HepG2 (cell line): ENCODE data around the gene PRRT2.
"Not testable (repeated sequence)": the region's sequence is repeated elsewhere in the genome, so short reads cannot be mapped to it uniquely, and the experiment has no call there.

Experiments
- BATF2 ChIP-seq: sonication (generic); formaldehyde crosslinking; IDR thresholded peaks from 2 replicates; pipeline ENCODE4 v1.8.0; 2022; ENCODE audit warnings: mild to moderate bottlenecking, missing genetic modification reagents, moderate library complexity
- CTCF ChIP-seq: sonication (generic); formaldehyde crosslinking; IDR thresholded peaks from 2 replicates; pipeline ENCODE4 v1.5.0; 2020; ENCODE audit warnings: mild to moderate bottlenecking, missing genetic modification reagents, moderate library complexity
- E2F2 ChIP-seq: sonication (generic); formaldehyde crosslinking; IDR thresholded peaks from 2 replicates; pipeline ENCODE4 v1.4.0; 2020; ENCODE audit warnings: missing genetic modification reagents, borderline replicate concordance
- FOXJ3 ChIP-seq: sonication (generic); formaldehyde crosslinking; IDR thresholded peaks from 2 replicates; pipeline ENCODE4 v1.4.0; 2020; ENCODE audit warnings: missing genetic modification reagents, mild to moderate bottlenecking, borderline replicate concordance
- GTF2F1 ChIP-seq: fragments of 150-350 bp; IDR thresholded peaks from 2 replicates; pipeline ENCODE4 v1.6.1; 2014; ENCODE audit warnings: low read length
- HBP1 ChIP-seq: IDR thresholded peaks from 2 replicates; pipeline ENCODE4 v1.6.1; 2016; ENCODE audit warnings: low read depth, control low read depth
- HDAC6 ChIP-seq: fragments of 200-600 bp; sonication (generic); IDR thresholded peaks from 2 replicates; pipeline ENCODE4 v1.7.0; 2017; ENCODE audit warnings: mild to moderate bottlenecking, antibody characterized with exemption, low read length, low read depth
- MAFG ChIP-seq: sonication (generic); formaldehyde crosslinking; IDR thresholded peaks from 2 replicates; pipeline ENCODE4 v1.5.1; 2020; ENCODE audit warnings: mild to moderate bottlenecking, missing genetic modification reagents
- MAFK ChIP-seq, 2 experiments: IDR thresholded peaks in 1 of 2; conservative IDR thresholded peaks in 1 of 2; 2 replicates each; pipeline ENCODE4 v1.6.1; 2011; ENCODE audit warnings: improper control_type of control experiment in 2 of 2, low read length in 2 of 2
- POLR2A ChIP-seq, 2 experiments: IDR thresholded peaks; 2 replicates each; pipeline ENCODE4 v1.6.1; 2011; ENCODE audit warnings: low read depth in 2 of 2, low read length in 2 of 2, mild to moderate bottlenecking in 1 of 2, moderate library complexity in 1 of 2; ENCODE audit not compliant: insufficient read depth in 1 of 2
- THAP9 ChIP-seq: sonication (generic); formaldehyde crosslinking; IDR thresholded peaks from 2 replicates; pipeline ENCODE4; 2020; ENCODE audit warnings: missing genetic modification reagents, mild to moderate bottlenecking, borderline replicate concordance
- ZNF766 ChIP-seq: sonication (generic); formaldehyde crosslinking; IDR thresholded peaks from 2 replicates; pipeline ENCODE4 v1.5.0; 2020; ENCODE audit warnings: missing genetic modification reagents, borderline replicate concordance

GRCh38 chr16:29783094-29783953 is 28.7 kb upstream of the PRRT2 start:
- TF ChIP-seq GTF2F1; HDAC6; MAFK (conservative IDR thresholded peaks at IDR 0.05 in 1 of 2, IDR thresholded peaks at IDR 0.05 in 1 of 2; ENCODE audit: low read length in 2 of 2); POLR2A (IDR thresholded peaks at IDR 0.05; ENCODE audit: insufficient read depth in 1 of 2, low read depth in 2 of 2, low read length in 2 of 2); ZNF766 (CRISPR knock-in tag); E2F2; THAP9 (CRISPR knock-in tag); BATF2 (CRISPR knock-in tag); FOXJ3 (CRISPR knock-in tag); CTCF (CRISPR knock-in tag); MAFG (CRISPR knock-in tag); HBP1 (CRISPR knock-in tag): not testable (repeated sequence)
